Activated T-helper 1 cell treated with anti-CD3 and anti-CD28 coated beads, Interleukin-2, amount 50 U/mL, for 16 hours (primary cell): ENCODE data around the gene EID2.

Experiments
- DNase-seq, 2 donors: peaks; one replicate each; pipeline ENCODE4 v3.0.0-alpha.2; 2020; ENCODE audit warnings: low read depth in 1 of 2, low spot score in 1 of 2

The EID2 gene

DNA sequence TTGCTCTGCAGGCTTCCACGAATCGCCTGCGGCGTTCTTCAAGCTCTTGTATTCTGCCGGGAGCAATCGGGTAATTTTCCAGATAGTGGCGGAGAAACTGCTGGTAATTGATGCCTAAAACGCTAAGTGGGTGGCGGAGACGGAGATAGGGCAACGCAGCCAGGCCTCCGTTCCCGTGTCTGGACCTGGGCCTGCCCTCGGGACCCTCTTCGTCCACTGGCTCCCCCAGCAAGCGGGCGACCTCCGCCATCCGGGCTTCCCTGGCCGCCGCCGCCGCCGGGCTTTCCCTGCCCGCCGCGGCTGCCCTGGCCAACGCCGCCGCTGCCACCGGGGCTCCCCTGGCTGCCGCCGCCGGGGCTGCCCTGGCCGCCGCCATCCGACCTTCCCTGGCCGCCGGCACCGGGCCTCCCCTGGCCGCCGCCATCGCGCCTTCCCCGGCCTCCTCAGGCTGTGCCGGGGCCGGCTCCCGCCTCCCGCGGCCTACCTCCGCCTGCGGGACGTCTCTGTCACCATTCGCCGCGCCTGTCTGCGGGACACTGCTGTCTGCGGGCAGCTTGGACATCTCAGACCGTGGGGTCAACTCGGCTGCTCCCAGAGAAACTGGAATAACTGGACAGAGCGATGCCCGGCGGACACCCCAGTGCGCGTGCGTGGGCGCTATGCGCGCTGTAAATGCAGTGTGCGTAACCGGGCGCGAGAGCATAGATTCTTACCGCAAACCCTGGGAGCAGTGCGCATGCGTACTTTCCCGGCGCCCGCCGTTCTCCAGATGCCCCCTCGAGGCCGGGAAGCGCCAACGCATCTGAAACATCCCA, at the start of gene EID2:
TSS of gene EID2 (minus strand) at position 644 of the 815 bp plus-strand sequence. CDS start at position 562, 82 bp downstream.
- DNase-seq, result peak; percentile 88 to 92

- DNase-seq, result no peak
These were observed 48.1 kb upstream of the EID2 start for GRCh38 chr19:39588066-39588465.

GRCh38 chr19:39587496-39587895, 47.5 kb upstream of the EID2 start:
- DNase-seq, result no peak

DNA sequence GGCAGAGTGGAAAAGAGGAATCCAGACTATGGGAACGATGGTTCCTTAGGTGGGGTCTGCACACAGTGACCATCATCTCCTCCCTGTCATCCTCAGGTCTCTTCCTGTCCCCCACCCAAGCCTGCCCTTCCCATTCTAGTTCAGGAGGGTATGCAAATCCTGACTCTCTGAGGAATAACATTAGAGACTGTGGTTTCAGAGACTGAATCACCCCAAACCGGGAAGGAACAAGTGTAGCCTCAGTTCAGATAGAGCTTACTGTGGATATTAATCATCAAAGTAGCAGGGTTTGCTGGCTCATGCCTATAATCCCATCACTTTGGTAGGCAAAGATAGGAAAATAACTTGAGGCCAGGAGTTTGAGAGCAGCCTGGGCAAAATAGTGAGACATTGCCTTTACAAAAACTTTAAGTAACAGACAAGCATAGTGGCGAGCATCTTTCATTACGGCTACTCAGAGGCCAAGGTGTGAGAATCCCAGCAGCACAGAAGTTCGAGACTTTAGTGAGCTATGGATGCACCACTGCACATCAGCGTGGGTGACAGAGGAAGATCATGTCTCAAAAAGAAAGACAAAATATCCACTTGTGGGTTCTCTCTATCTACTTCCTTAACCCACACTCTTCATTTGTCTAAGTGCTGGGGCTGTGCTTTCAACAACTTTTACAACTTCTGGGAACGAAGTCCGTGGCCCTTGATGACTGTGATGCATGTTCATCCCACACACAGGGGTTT, 43.1 kb upstream of the EID2 start:
- no peak for DNase-seq

GRCh38 chr19:39582442-39582841, 42.5 kb upstream of the EID2 start:
- no peak for DNase-seq

DNA sequence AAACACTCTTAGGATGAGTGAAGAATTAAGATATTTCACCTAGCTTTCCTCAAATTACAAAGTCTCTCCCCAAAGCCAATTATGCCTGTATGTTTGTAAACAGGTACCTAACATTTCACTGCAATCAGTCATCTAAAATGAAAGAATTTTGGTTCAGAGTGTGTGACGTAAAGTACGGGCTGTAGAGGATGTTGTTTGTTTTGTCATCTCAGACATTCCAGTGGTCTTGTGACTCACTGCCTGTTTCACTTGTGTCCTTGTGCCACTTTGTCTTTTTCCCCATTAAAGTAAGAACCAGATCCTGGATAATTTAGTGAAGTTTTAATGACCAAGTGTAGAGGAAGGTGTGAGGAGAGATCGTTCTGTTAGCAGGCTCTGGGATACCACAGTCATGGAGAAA, 28.6 kb upstream of the EID2 start:
- no peak for DNase-seq

- DNase-seq, result no peak
These were observed 26.1 kb upstream of the EID2 start for GRCh38 chr19:39566064-39566463.

- DNase-seq, result no peak
These were observed 23.4 kb upstream of the EID2 start for GRCh38 chr19:39563408-39563807.

DNA sequence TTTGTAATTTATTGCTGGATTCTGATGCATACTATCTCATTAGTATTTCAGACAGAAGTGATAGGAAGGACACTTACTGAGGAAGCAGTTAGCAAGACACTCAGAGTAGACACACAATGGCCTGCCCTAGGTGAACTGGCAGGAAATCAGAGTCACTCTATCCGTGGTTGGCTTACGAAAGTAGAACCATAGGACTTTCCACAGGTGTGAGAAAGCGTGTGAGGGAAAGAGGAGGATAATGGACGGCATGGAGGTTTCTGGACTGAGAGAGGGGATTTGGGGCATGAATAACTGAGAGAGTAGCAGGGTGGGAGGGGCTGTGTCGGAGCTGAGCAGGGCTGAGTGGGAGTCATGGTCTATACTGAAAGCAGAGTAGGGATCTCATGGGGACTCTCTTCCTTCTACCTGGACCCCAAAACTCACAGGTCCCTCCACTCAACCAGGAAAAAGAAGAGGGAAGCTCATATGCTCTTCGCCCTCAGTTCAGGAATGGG, 18.7 kb upstream of the EID2 start:
- DNase-seq, result no peak

- no peak for DNase-seq
These were observed 18.1 kb upstream of the EID2 start for GRCh38 chr19:39557811-39558623.

DNA sequence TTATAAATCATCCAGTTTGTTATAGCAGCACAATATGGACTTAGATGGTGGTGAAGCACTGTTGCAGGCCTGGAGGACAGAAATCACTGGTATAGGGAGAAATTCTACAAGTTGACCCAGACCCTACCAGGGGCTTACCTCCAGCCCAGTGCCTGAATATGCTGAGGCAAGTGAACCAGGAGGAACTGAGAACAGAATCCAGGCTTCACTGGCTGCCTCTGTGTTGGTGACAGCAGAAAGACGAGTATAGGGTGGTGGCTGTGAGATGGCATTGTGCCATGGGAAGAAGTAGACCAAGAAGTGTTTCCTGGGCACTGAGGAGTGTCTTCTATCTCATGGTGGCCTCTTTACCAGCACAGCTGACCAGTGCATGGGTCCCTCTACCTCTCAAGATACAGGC, 15.9 kb upstream of the EID2 start:
- DNase-seq, result no peak

GRCh38 chr19:39554701-39555311, 14.8 kb upstream of the EID2 start:
- DNase-seq, result no peak

GRCh38 chr19:39553082-39553652, 13.2 kb upstream of the EID2 start:
- no peak for DNase-seq

DNA sequence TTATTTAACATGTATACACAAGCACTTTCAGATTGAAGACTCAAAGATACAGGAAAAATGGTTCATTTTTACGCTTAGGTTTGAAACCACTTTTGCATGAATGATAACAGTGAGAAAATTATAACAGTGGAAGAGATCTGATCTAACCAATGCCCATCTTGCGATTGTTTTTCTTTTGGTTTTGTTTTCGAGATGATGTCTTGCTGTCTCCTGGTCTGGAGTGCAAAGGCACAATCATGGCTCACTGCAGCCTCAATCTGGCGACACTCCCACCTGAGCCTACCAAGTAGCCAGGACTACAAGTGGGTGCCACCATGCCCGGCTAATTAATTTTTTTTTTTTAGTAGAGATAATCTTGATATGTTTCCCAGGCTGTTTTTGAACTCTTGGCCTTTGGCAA, 10.2 kb upstream of the EID2 start:
- no peak for DNase-seq

GRCh38 chr19:39546599-39546998, 6.6 kb upstream of the EID2 start:
- no peak for DNase-seq

GRCh38 chr19:39544911-39545310, 5.0 kb upstream of the EID2 start:
- DNase-seq, result no peak

GRCh38 chr19:39544226-39544903, 4.4 kb upstream of the EID2 start:
- no peak for DNase-seq

DNA sequence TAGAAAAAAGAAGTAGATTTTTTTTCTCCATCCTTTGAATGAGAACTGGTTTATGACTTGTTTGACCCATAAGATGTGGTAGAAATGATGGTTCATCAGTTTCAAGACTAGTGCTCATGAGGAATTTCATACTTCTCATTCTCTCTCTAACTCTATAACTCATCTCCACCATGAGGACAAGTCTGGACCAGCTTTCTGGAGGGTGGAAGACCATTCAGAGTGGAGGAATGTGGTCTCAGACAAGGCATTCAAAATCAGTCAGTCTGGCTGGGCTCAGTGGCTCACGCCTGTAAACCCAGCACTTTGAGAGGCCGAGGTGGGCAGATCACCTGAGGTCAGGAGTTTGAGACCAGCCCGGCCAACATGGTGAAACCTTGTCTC, 3.5 kb upstream of the EID2 start:
- DNase-seq, result no peak

- DNase-seq, result no peak
These were observed 2.2 kb upstream of the EID2 start for GRCh38 chr19:39542206-39542605.

- DNase-seq, result no peak
These were observed 342 bp upstream of the EID2 start for GRCh38 chr19:39540333-39540673.
